GM23248 (cell line): ENCODE results near the gene UST.

Experiments
- EZH2 ChIP-seq: fragments of 200-600 bp; sonication (generic); IDR thresholded peaks from 2 replicates; pipeline ENCODE4 v1.6.1; 2018; ENCODE audit warnings: antibody characterized with exemption, mild to moderate bottlenecking; ENCODE audit not compliant: insufficient read depth, poor library complexity, severe bottlenecking
- EZH2phosphoT487 ChIP-seq: fragments of 200-600 bp; sonication (generic); IDR thresholded peaks from 2 replicates; pipeline ENCODE4 v1.6.1; 2018; ENCODE audit warnings: antibody characterized with exemption, moderate library complexity, mild to moderate bottlenecking, low read depth; ENCODE audit not compliant: insufficient read depth

DNA sequence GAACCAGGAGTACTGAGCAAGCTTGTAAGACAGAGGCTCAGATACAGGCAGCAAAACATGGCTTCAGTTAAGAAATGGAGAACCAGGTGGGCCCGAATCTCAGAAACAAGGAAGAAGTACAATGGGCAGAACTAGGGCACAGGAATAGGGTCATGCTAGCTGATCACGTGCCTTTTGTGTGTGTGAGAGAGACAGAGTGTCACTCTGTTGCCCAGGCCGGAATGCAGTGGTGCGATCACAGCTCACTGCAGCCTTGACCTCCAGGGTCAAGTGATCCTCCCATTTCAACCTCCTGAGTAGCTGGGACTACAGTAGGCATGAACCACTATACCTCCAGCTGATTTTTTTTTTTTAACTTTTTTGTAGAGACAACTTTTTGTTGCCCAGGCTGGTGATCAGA, 257.8 kb downstream of the UST start:
- TF ChIP-seq EZH2 (no peak), EZH2phosphoT487 (no peak)
